NCI-H1417 treated with DMSO at 0.1 percent for 48 hours (cell line): ENCODE results near the gene FAM174B.
A peak's percentile ranks its signal among the peaks of the same experiment; 100 is the strongest.

Experiments
- DNase-seq: peaks from one replicate; lab custom pipeline; 2025; lab: John Stamatoyannopoulos, UW

FAM174B gene

DNA sequence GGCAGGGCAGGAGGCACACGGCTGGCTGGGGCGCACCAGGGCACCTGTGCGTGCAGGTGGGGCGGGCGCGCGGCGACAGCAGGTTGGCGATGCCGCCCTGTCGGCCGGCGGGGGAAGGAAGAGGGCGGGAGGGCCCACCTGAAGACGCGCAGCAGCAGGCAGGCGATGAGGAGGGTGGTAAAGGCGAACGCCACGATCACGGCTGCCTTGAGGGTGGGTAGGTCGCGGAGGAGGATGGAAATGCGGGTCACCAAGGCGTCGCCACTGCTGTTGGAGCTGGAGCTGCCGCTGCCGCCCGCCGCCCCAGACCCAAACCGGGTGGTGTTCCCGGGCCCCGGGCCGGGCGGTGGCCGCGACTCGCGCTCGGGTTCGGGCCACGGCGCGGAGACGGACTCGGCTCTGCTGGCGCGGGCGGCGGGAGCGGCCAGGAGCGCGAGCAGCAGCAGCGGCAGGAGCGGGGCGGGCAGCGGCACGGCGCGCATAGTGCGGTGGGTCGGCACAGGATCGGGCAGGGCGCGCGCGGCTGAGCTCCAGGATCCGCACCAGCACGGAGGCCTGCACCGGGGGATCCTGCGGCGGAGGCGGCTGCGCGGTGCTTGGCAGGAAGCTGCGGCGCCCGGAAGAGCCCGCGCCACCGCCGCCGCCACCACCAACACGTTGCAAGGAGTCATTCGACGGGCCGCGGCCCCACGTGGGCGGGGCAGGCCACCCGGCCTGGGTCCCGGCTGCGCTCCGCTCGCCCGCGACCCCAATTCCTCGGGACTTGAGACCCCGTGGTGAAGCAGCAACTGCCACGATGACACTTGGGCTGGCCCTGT, at the start of gene FAM174B:
FAM174B (minus strand) TSS at position 598 of the 818 bp plus-strand sequence.
- no peak for DNase-seq

DNA sequence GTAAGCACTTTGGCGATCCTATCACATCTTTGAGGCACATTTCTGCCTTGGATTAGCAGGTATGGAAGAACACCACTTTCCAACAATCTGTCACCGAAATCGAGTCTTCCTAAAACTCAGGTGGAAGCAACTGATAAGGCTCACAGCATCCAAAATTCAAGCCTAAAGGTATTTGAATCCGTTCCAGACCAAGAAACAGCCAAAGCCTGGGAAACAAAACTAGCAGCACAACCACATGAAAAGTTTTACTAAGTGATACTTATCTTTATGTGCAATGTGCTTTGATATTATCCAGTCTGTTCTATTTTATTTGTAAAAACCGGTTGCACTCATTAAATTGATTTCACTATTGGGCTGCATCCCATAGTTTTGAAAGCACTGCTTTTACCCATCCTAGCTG, 40.5 kb upstream of the FAM174B start:
- no peak for DNase-seq

DNA sequence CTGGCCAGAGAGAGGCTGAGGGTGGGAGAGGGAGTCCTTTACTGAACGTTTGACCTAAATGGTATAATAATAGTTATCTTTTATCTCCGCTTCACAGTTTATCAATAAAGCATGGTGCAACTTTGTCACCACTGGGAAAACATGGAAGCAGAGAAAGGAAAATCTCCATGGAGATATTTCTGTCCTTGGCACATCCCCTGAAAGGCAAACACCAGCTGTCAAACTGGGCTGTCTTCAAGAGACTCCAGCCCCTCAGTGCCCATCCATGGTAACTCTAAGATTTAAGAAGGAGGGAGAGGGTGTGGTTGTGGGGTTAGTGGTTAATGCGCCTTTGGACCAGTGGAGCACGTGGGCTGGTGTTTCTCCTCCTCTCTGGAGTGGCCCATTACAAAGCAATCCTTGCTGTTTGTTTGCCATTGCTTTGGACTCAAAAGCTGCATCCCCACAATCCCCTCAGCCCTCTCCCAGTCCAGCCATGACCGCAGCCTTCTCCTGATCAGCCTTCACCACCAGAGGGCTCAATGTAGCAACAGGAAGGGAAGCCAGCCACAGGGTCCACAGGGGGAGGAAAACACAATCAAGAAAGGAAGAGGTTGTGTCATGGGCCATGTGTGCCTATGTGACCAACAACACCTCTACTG, 38.2 kb upstream of the FAM174B start:
- no peak for DNase-seq

DNA sequence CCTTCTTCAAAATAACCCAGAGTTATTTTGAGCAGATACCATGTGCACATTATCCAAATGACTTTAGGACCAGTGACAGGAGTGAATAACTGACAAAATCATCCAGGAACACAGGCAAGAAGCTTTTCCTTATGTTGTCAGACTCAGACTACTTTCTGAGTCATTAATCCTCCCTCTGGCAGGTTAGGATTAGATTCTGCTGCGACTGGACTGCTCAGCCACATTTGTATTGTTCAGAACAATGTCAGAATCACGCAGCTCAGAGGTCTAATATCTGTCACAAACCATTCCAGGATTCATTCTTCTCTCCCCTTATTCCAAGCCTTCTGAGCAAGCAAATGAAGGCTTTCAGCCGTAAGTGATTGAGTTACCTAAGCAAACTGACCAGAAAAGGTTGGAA, 34.8 kb upstream of the FAM174B start:
- no peak for DNase-seq

DNA sequence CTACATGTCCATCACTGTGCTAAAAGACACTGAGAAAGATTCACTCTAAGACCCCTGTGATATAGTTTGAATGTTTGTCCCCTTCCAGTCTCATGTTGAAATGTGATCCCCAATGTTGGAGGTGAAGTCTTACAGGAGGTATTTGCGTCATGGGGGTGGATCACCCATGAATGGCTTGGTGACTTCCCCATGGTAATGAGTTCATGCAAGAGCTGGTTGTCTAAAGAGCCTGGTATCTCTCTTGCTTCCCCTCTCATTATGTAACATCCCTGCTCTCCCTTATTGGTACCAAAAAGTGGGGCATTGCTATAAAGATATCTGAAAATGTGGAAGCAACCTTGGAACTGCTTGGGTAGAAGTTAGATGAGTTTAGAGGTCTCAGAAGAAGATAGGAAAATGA, 32.2 kb upstream of the FAM174B start:
- DNase-seq = no peak

DNA sequence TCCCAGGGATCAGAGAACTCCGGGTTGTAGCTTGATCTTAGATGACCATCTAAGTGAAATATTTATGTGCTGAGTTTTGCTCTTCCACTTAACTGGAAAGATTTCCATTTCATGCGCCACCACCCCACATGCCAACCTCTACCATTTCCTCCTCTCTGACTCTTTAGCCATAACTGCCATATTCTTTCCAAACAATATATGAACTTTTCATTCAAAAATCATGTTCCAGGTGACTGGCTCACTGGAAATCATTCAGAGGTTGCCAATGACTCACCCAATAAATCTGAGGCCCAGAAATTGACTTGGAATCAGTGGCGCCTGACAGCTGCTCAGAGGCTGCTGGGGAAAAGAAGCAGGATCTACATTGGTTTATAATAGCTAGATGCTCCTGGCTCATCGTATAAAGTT, 31.6 kb upstream of the FAM174B start:
- no peak for DNase-seq

GRCh38 chr15:92683511-92683834, 27.9 kb upstream of the FAM174B start:
- no peak for DNase-seq

DNA sequence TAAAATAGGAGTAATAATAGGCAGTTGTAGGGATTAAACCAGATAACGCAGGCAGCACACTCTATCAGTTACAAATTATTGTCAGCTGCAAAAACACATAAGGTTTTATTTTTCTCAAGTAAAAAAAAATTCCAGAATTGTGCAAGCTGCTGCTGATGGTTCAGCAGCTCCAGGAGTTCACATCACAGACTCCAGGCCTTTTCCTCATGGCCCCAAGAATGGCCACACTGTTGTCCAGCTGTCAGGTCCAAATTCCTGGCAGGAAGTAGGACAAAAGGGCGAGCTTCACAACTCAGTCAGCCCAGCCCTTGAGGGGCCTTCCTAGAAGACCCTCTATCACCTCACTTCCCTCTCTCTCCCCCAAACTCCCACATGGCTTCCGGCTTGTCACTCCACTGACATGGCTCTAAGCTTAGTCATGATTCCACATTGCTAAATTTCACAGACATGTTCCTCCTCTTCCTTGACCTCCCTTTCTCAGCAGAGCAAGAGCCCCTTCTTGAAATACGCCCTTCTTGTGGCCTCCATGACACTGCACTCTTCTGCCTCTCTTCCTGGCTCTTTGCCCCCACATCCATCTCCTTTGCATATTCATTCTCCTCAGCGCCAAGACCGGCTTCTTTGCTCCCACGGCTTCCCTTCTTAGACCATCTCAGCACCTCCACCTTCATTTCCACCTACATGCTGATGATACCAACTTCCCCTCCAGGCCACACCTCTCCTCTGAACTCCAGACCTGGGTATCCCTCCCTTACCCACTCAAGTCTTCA, 27.4 kb upstream of the FAM174B start:
- no peak for DNase-seq

DNA sequence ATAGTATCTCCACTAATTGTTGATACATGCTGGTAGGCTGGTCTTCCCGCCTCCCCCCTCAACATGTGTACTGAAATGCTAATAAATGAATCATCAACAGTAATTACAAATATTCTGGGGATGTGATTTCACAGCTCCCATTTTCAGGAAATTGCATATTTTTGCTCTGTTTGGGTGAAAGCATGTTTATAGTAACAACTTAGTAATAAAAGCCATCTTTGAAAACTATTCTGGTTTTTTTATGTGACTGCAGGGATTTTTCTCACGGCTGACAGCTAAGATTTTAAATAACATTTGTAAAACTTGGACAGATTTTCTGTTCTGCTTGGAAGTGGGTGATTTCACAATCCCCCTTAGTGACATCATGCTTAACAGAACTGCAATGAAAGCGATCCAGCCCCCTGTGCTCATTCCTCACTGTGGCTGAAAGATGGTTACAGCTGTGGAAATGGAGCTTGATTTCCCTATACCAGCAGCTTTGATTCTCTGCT, 25.6 kb upstream of the FAM174B start:
- DNase-seq = no peak

DNA sequence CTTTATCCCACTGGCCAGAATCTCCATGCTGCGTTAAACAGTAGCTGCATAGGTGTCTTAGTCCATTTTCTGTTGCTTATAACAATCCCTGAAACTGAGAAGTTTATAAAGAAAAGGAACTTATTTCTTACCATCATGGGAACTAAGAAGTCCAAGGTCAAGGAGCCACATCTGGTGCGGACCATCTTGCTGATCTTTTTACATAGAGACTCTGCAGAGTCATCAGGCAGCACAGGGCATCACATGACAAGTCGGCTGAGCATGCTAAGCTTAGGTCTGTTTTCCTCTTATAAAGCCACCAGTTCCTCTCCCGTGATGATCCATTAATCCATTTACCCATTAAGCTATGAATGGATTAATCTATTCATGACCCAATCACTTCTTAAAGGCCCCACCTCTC, 22.4 kb upstream of the FAM174B start:
- no peak for DNase-seq

DNA sequence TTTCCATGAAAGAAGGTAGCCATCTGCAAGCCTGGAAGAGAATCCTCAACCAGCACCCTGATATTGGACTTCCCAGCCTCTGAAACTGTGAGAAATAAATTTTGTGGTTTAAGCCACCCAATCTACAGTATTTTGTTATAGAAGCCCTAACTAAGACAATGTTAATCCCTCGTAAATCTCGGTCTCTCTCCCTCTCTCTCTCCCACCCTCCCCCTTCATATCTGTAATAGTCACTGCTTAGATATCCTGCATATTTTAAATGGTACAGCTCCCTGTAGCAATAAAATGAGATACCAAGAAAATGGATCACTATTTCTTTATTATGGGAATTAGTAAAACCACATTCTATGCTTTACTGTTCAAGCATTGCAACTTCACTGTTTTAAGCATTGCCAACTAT, 21.0 kb upstream of the FAM174B start:
- DNase-seq = no peak

DNA sequence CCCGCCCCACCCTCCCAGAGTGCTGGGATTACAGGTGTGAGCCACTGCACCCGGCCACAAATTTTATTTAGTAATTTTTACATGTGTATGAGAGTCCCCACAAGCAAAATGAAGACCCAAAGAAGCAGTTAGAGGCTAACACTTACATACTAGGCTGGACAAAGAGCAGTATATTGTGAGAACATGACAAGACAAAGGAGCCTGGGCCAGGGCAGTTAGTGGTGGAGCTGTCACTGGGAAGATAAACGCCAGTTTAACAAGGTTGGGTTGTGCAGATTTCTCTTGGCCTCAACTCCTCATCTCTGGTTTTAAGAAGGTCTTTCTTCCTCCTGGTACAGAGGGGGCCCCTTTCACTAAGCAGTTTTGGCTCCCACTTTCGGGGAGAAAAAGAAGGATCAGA, 19.9 kb upstream of the FAM174B start:
- DNase-seq = no peak

DNA sequence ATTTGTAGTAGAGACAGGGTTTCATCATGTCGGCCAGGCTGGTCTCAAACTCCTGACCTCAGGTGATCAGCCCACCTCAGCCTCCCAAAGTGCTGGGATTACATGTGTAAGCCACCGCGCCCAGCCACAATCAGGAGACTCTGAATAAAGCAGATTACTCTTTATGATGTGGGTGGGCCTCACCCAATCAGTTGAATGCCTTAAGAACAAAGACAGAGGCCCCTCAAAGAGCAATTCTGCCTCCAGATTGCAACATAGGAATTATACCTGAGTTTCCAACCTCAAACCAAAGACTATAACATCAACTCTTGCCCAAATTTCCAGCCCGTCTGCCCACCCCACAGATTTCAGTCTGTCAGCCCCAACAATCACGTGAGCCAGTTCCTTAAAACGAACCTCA, 18.8 kb upstream of the FAM174B start:
- DNase-seq = no peak

DNA sequence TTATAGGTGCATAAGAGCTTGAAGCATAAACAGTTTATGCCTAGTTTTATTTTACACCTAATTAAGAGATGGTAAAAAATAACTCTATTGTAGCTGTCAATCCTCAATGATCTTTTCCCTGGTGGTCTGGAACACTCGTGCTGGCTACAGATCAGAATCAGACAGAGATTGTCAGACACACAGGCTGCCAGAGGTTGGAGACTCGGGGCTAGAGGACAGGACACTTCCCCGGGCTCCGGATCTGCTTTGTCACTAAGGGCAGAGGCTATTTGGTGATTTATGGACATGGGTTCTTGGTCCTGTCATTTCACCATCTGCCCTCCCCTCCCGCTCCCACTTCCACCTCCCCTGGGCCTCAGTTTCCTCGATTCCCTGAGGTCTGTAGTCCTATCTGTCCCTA, 16.5 kb upstream of the FAM174B start:
- no peak for DNase-seq

DNA sequence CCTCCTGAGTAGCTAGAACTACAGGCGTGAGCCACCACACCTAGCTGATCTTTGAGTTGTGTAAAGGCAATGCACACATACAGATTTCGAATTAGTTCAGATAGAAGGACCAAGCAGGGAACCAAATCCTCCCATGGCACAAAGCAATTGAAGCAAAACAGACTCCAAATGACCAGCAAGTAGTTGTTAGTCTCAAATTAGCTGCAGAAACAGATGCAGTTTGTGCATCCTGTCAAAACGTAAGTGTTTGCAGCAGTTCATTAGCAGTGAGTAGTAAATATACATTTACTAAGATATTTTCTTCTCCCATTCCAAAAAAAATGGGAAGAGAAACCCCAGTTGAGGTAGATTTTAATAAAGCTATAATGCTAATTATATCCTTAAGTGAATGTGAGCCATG, 15.8 kb upstream of the FAM174B start:
- DNase-seq = no peak

DNA sequence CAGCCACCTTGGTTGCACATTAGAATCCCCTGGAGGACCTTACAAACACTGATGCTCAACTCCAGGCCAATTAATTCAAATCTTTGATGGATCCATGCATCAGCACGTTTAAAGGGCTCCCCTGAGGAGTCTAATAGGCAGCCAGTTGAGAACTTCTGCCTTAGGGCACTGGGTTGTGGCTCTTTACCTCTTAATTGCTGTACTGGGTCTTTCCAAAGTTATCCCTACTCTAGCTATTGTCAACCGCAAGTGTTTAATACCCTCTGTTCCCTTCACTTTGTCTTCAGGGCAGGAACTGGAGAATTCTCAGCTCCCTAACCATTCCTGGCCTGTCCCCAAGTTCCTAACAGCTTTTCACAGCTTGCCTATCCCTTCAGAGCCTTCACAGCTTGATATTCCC, 15.0 kb upstream of the FAM174B start:
- DNase-seq = no peak

- DNase-seq = no peak
Measured at GRCh38 chr15:92669432-92669831, 13.9 kb upstream of the FAM174B start.

- DNase-seq = no peak
Measured at GRCh38 chr15:92668620-92669019, 13.0 kb upstream of the FAM174B start.

DNA sequence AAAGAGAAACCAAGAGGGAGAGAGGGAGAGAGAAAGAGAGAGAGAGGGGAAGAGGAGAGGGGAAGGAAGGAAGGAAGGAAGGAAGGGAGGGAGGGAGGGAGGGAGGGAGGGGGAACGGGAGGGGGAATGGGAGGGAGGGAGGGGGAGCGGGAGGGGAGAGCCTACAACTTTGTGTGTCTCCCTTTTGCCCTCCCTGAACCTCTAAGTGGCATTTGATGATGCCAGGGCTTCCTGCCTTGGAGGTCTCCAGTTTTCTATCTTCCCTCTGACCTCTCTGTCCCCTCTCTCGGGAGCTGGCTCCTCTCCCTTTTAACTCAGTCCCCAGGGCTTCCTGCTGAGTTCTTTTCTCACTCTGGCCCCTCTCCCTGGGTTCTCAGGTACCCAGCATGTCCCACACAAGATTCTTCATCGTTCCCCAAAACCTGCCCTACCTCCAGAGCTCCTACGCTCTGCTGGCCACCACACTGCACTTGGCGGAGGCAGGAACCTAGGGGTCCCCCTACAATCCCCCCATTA, 12.5 kb upstream of the FAM174B start:
- no peak for DNase-seq

- peak; percentile 31 for DNase-seq
Measured at GRCh38 chr15:92667287-92667904, 11.8 kb upstream of the FAM174B start.

GRCh38 chr15:92666780-92667179, 11.2 kb upstream of the FAM174B start:
- DNase-seq = no peak

DNA sequence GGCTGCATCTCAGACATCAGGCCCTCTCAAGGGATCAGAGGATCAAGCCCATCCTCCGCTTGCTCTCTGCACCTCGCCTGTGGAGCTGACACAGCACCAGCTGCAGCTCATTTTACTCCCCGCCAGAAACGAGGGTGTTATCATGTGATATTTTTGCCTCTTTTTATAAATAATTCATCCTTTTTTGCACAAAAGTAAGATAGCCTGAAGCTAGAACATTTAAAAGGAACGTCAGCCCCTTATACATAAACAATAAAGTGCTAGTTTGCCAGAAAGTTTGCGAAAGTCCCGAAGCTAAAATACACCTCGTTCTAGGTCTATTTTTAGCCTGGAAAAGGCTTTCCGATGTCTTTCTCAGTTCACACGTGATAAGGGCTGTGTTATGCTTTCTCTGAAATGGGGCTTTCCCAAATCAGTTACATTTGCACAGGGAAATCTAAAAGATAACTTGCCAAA, 9.6 kb upstream of the FAM174B start:
- no peak for DNase-seq
